ENCODE results near the gene DOCK7.

DNA sequence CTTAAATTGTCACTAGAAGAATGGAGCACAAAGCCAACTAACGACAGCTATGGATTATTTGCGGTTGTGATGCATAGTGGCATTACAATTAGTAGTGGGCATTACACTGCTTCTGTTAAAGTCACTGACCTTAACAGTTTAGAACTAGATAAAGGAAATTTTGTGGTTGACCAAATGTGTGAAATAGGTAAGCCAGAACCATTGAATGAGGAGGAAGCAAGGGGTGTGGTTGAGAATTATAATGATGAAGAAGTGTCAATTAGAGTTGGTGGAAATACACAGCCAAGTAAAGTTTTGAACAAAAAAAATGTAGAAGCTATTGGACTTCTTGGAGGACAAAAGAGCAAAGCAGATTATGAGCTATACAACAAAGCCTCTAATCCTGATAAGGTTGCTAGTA, 237.9 kb downstream of the DOCK7 start:
- TF ChIP-seq, protein P1, sequence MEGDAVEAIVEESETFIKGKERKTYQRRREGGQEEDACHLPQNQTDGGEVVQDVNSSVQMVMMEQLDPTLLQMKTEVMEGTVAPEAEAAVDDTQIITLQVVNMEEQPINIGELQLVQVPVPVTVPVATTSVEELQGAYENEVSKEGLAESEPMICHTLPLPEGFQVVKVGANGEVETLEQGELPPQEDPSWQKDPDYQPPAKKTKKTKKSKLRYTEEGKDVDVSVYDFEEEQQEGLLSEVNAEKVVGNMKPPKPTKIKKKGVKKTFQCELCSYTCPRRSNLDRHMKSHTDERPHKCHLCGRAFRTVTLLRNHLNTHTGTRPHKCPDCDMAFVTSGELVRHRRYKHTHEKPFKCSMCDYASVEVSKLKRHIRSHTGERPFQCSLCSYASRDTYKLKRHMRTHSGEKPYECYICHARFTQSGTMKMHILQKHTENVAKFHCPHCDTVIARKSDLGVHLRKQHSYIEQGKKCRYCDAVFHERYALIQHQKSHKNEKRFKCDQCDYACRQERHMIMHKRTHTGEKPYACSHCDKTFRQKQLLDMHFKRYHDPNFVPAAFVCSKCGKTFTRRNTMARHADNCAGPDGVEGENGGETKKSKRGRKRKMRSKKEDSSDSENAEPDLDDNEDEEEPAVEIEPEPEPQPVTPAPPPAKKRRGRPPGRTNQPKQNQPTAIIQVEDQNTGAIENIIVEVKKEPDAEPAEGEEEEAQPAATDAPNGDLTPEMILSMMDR (IDR thresholded peaks at IDR 0.05; ENCODE audit: low read depth, low read length, poor library complexity, severe bottlenecking), result no peak
- no peak for TF ChIP-seq EZH2phosphoT487 (IDR thresholded peaks at IDR 0.05; ENCODE audit: borderline replicate concordance, low read length)

Data from DOHH2 (cell line).